Measurements from ENCODE around the gene MDM1. TPM values are rescaled to one million over a fixed set of nuclear protein-coding genes. Genes with fewer than 3 reads are reported as not detected.

Gene MDM1, protein sequence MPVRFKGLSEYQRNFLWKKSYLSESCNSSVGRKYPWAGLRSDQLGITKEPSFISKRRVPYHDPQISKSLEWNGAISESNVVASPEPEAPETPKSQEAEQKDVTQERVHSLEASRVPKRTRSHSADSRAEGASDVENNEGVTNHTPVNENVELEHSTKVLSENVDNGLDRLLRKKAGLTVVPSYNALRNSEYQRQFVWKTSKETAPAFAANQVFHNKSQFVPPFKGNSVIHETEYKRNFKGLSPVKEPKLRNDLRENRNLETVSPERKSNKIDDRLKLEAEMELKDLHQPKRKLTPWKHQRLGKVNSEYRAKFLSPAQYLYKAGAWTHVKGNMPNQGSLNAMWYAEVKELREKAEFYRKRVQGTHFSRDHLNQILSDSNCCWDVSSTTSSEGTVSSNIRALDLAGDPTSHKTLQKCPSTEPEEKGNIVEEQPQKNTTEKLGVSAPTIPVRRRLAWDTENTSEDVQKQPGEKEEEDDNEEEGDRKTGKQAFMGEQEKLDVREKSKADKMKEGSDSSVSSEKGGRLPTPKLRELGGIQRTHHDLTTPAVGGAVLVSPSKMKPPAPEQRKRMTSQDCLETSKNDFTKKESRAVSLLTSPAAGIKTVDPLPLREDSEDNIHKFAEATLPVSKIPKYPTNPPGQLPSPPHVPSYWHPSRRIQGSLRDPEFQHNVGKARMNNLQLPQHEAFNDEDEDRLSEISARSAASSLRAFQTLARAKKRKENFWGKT
- total RNA-seq (2022; extraction: Qiagen RNA extraction; ENCODE audit: low read depth): 5.8 to 8.1 TPM (median 6.5 TPM) in 5 replicates

DNA sequence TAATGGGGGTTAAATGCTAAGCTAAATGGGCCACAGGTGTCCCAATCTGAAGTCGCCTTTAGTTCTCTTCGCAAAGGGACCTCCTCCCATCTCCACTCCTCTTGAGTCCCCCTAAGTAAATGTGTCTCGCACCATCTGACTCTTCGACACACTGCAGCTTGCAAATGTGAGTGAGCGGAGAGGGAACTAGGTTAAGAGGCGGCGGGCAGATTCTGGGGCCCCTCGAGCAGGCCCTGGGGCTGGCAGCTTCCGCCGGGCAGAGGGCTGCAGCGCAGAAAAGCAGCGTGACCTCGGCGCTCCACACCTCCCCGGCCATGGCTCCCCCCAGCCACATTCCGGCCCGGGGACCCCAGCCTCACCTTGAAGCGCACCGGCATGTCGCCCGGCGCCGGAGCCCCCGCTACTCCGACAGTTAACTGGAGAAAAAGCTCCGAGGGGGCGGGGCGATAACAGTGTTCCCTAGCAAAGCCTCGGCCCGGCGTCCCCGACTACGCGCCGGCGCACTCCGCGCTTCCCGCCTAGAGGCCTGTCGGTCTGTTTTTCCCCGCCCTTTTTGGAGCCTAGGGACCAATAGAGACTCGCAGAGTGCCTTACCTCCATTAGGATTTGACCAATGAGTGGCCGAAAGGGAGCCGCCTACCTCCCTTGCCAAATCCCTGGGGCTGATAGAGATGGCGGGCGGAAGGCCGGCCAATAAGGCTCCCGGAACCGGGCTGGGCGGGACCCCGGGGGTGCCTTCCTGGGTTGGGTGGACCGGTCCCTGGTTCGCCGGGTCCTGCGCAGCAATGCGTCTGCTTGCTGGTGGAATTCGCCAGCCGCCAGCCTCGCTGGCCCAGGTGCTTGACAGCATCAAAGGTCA is at the start of gene MDM1:
Gene MDM1, minus strand, starts transcription at position 494 of the 859 bp plus-strand sequence. Its CDS starts 117 bp downstream, at position 377.

DNA sequence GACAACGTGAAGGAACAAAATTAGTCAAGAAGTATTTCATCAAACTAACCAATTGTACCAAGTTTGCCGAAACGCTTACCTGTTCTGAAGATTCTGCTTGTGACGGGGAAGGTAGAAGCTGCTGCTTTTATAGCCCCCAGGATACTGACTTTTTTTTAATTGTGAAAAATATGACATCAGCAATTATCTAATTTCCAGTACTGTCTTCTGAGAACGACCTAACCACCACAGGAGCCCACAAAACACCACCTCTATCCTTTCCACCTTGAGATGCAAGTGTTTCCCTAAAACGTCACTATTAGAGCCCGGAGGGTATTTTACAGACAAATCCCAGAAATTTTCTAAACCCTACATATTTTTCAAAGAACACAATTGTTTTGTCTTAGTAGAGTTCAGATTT is 78.7 kb downstream of the MDM1 start, which contains the start of gene IL22:
Gene IL22, minus strand, starts transcription at position 101 of the 400 bp plus-strand sequence. CDS start 156 bp downstream, outside the sequence.

Other genes starting within 250 kb of the MDM1 start
- gene IFNG, start 172.6 kb downstream of the MDM1 start, total RNA-seq (2022; extraction: Qiagen RNA extraction; ENCODE audit: low read depth): not detected in 5 replicates
- not detected in 5 replicates for gene IL26, start 106.6 kb downstream of the MDM1 start, total RNA-seq (2022; extraction: Qiagen RNA extraction; ENCODE audit: low read depth)
- gene IL22, start 78.8 kb downstream of the MDM1 start, total RNA-seq (2022; extraction: Qiagen RNA extraction; ENCODE audit: low read depth): not detected in 5 replicates